Suprapubic skin (tissue), 4 donors: Measurements from ENCODE around the gene HOXA7. TPM values are rescaled to one million over a fixed set of nuclear protein-coding genes. Genes with fewer than 3 reads are reported as not detected.

Experiments used
- DNase-seq, 2 donors: peaks; one replicate each; pipeline ENCODE4 v3.0.0-alpha.2; 2019; ENCODE audit warnings: low spot score in 2 of 2
- H3K27ac ChIP-seq: fragments of 200-600 bp; sonication (generic); one replicate; pipeline ENCODE4 v1.5.1; 2019
- H3K27me3 ChIP-seq: fragments of 200-600 bp; sonication (generic); one replicate; pipeline ENCODE4 v1.5.1; 2019
- H3K36me3 ChIP-seq: fragments of 200-600 bp; sonication (generic); one replicate; pipeline ENCODE4 v1.5.1; 2019
- H3K4me1 ChIP-seq: fragments of 200-600 bp; sonication (generic); one replicate; pipeline ENCODE4 v1.5.1; 2019
- H3K4me3 ChIP-seq: fragments of 200-600 bp; sonication (generic); one replicate; pipeline ENCODE4 v1.5.1; 2019; ENCODE audit warnings: mild to moderate bottlenecking
- H3K9me3 ChIP-seq: fragments of 200-600 bp; sonication (generic); one replicate; pipeline ENCODE4 v1.5.1; 2019
- CTCF ChIP-seq, 2 donors: fragments of 200-600 bp in 1 of 2; fragments of 450-650 bp in 1 of 2; sonication (generic) in 1 of 2; IDR thresholded peaks; one replicate each; pipeline ENCODE4 v1.5.1; 2016 to 2019; ENCODE audit warnings: antibody characterized with exemption in 2 of 2, mild to moderate bottlenecking in 1 of 2, moderate library complexity in 1 of 2
- EP300 ChIP-seq: sonication (generic); formaldehyde crosslinking; IDR thresholded peaks from one replicate; pipeline ENCODE4 v1.6.1; 2017; ENCODE audit warnings: antibody characterized with exemption
- POLR2A ChIP-seq, 2 donors: fragments of 450-650 bp; IDR thresholded peaks; one replicate each; pipeline ENCODE4 v1.6.1; 2017; ENCODE audit warnings: antibody characterized with exemption in 2 of 2, mild to moderate bottlenecking in 2 of 2, moderate library complexity in 2 of 2
- POLR2AphosphoS5 ChIP-seq, 3 donors: sonication (generic); formaldehyde crosslinking; IDR thresholded peaks; one replicate each; pipeline ENCODE4 v1.6.1; 2017; ENCODE audit warnings: antibody characterized with exemption in 3 of 3
- WGBS: methylation state at CpG from one replicate; pipeline ENCODE4 v1.1.5; 2018; 5-methylcytosine and 5-hydroxymethylcytosine counted together
- total RNA-seq, 4 donors: library from RNA; depleted of rRNA; stranded (reverse); fragments of >200 nt; gene quantifications; one replicate each; pipeline ENCODE4 v1.1.0, GENCODE V29; 2016

Gene HOXA7
- total RNA-seq, 4 donors from 2014 or later: 14.8 to 23.6 (median 17.5) TPM

DNA sequence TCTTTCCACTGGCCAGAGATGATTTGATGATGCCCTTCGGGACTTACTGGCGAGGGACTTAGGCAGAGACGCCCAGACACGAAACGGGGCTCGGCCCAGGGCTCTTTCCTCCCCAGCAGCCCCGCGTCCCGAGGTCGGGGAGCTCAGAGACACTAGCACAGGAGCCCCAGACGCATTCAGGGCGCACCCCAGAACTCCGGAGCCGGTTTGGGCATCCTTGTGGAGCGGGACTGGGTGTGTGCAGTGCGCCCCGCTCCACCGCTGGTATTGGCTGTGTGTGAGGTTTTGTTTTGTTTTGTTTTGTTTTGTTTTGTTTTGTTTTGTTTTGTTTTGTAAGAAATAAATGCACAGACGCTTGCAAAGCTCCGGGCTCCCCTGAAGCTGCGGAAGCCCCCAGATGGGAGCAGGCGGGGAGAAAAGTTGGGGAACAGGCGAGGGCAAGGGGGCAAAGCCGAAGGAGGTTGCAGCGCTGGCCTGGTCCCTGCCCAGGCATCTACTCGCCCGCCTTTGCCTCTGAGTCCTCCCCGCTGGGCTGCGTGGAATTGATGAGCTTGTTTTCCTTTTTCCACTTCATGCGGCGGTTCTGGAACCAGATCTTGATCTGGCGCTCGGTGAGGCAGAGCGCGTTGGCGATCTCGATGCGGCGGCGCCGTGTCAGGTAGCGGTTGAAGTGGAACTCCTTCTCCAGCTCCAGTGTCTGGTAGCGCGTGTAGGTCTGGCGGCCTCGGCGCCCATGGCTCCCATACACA, 11.1 kb downstream of the HOXA7 start:
- no peak for TF ChIP-seq EP300
- TF ChIP-seq POLR2AphosphoS5 (IDR thresholded peaks at IDR 0.05): no peak
- TF ChIP-seq POLR2A (IDR thresholded peaks at IDR 0.05): no peak
- no peak for TF ChIP-seq CTCF (IDR thresholded peaks at IDR 0.05)
- DNase-seq: peak; percentile 66 to 77
- H3K4me3 ChIP-seq: peak overlapping the region; percentile 53
- peak overlapping the region; percentile 97 for H3K27ac ChIP-seq
- H3K36me3 ChIP-seq: peaks cover 16% of the 10 kb centered on the region
- H3K27me3 ChIP-seq: peaks cover 4% of the 10 kb centered on the region
- H3K9me3 ChIP-seq: no peaks in the 10 kb centered on the region
- WGBS: 62% methylated on average over 37 of the region's 47 CpGs
- H3K4me1 ChIP-seq: peaks cover 57% of the 10 kb centered on the region

- DNase-seq: peak in 1 of 2 donors; percentile 76
- Histone ChIP-seq H3K27me3 (peaks cover 4% of the 10 kb centered on the region), H3K4me1 (peaks cover 51% of the 10 kb centered on the region), H3K27ac (peak overlapping the region; percentile 97), H3K36me3 (peaks cover 16% of the 10 kb centered on the region), H3K4me3 (peak overlapping the region; percentile 53), H3K9me3 (no peaks in the 10 kb centered on the region)
- WGBS: 76% methylated on average over 27 of the region's 31 CpGs
- TF ChIP-seq POLR2A (IDR thresholded peaks at IDR 0.05) (no peak), EP300 (no peak), POLR2AphosphoS5 (IDR thresholded peaks at IDR 0.05) (no peak), CTCF (IDR thresholded peaks at IDR 0.05) (no peak)
These were observed 11.7 kb downstream of the HOXA7 start for GRCh38 chr7:27144781-27145164.

DNA sequence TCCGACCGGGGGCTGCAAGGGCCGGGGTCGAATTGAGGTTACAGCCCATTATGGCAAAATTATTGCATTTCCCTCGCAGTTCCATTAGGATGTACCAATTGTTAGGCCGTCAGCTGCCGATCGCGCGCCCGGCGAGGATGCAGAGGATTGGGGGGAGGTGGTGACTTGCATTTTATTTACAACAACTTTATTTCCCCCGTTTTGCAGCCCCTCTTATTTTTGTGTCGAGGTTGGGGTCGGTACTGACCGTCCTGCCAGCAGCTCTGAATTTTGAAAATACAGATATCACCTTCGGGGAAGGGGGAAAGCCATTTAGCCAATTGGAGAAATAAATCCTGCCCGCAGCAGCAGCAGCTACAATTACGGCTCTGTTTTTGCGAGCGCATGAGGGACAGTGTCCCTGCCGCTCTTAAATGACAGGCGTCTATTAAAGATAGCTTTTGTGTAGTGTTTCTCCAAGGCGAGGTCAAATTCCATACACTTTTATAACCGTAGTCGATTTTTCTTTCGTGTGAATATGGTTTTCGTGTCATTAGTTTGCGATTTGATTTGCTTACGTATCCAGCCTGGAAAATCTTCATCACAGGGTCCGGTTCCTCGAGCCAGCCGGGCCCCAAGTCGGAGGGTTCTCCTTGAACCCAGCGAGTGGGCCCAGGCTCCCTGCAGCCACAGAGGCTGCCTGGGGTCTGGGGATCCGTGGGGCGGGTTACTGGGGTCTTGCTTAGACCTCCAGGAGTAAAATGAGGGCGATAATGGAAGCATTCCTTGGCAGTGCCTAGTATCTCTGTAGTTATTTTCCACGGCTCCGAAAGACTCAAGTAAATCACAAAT, 12.3 kb downstream of the HOXA7 start:
- H3K9me3 ChIP-seq: no peaks in the 10 kb centered on the region
- H3K4me3 ChIP-seq: peak overlapping the region; percentile 53
- H3K36me3 ChIP-seq: peaks cover 16% of the 10 kb centered on the region
- peak in 1 of 2 donors; percentile 77 for DNase-seq
- peak in 1 of 2 donors; percentile 56 for TF ChIP-seq CTCF (IDR thresholded peaks at IDR 0.05)
- no peak for TF ChIP-seq POLR2AphosphoS5 (IDR thresholded peaks at IDR 0.05)
- peaks cover 45% of the 10 kb centered on the region for H3K4me1 ChIP-seq
- peak overlapping the region; percentile 97 for H3K27ac ChIP-seq
- H3K27me3 ChIP-seq: peaks cover 4% of the 10 kb centered on the region
- WGBS: 74% methylated on average over 40 of the region's 40 CpGs

GRCh38 chr7:27143023-27143949, 13.2 kb downstream of the HOXA7 start, which contains the start of gene HOXA5:
Gene HOXA5 (minus strand): TSS chr7:27143681. CDS start chr7:27143607, 74 bp downstream.
- WGBS: 63% methylated on average over 48 of the region's 86 CpGs
- peak; percentile 71 to 80 for DNase-seq
- Histone ChIP-seq H3K36me3 (peaks cover 16% of the 10 kb centered on the region), H3K27me3 (no peaks in the 10 kb centered on the region), H3K27ac (peak within 1 kb of the TSS; percentile 97), H3K4me1 (peaks cover 39% of the 10 kb centered on the region), H3K4me3 (peak within 1 kb of the TSS; percentile 53), H3K9me3 (no peaks in the 10 kb centered on the region)
- no peak for TF ChIP-seq EP300
- peak in 2 of 3 donors; percentile 7 to 73 for TF ChIP-seq POLR2AphosphoS5 (IDR thresholded peaks at IDR 0.05)
- no peak for TF ChIP-seq POLR2A (IDR thresholded peaks at IDR 0.05)
- TF ChIP-seq CTCF (IDR thresholded peaks at IDR 0.05): peak in 1 of 2 donors; percentile 78
